H1 (cell line): Measurements from ENCODE around the gene FBXW2. TPM values are rescaled to one million over a fixed set of nuclear protein-coding genes. Genes with fewer than 3 reads are reported as not detected.
A peak's percentile ranks its signal among the peaks of the same experiment; 100 is the strongest.

Experiments used
- CTCF ChIA-PET: fragments of 300-600 bp; sonication (Branson Sonifier 250); formaldehyde crosslinking; loops from one replicate; lab custom pipeline; 2021; ENCODE audit not compliant: partially characterized antibody; lab: Charles Lee
- POLR2A ChIA-PET: fragments of 300-600 bp; sonication (Branson Sonifier 250); formaldehyde crosslinking; loops from one replicate; lab custom pipeline; 2021; ENCODE audit warnings: inconsistent platforms; ENCODE audit not compliant: partially characterized antibody; lab: Charles Lee
- DNase-seq, 2 experiments: peaks; one replicate each; pipeline versions ENCODE4 v3.0.0 to v3.0.0-alpha.2; 2010 to 2022; ENCODE audit warnings: low spot score in 2 of 2, low read depth in 1 of 2, mixed read lengths in 1 of 2
- FAIRE-seq: peaks from 2 replicates; lab custom pipeline; 2011; peaks lifted over from hg19 to GRCh38; lab: Jason Lieb, UNC
- H2AFZ ChIP-seq: 2 replicates; pipeline ENCODE4 v1.8.1; 2012; ENCODE audit warnings: low read length, inconsistent platforms
- H2AK5ac ChIP-seq: 2 replicates; pipeline ENCODE4 v1.6.1; 2013; ENCODE audit warnings: low read depth, low read length
- H2BK120ac ChIP-seq: replicated peaks from 2 replicates; pipeline ENCODE3; 2013; ENCODE audit warnings: low read depth, low read length, inconsistent platforms
- H2BK12ac ChIP-seq: 2 replicates; pipeline ENCODE4 v1.6.1; 2013; ENCODE audit warnings: low read depth, low read length
- H2BK15ac ChIP-seq: 2 replicates; pipeline ENCODE4 v1.6.1; 2013; ENCODE audit warnings: low read length
- H2BK20ac ChIP-seq: 2 replicates; pipeline ENCODE4 v1.6.1; 2013; ENCODE audit warnings: low read length
- H2BK5ac ChIP-seq: 2 replicates; pipeline ENCODE4 v1.6.1; 2013; ENCODE audit warnings: low read depth, low read length
- H3K14ac ChIP-seq: 2 replicates; pipeline ENCODE4 v1.6.1; 2013; ENCODE audit warnings: inconsistent platforms; ENCODE audit not compliant: insufficient read length
- H3K18ac ChIP-seq: 2 replicates; pipeline ENCODE4 v1.6.1; 2013; ENCODE audit warnings: low read length; ENCODE audit errors: extremely low read depth
- H3K23ac ChIP-seq: 2 replicates; pipeline ENCODE4 v1.6.1; 2013; ENCODE audit warnings: inconsistent platforms; ENCODE audit not compliant: insufficient read length
- H3K23me2 ChIP-seq: 2 replicates; pipeline ENCODE4 v1.6.1; 2013; ENCODE audit warnings: low read depth, low read length
- H3K27ac ChIP-seq: 2 replicates; pipeline ENCODE4 v1.6.1; 2011; ENCODE audit warnings: low read depth, low read length, inconsistent platforms
- H3K27me3 ChIP-seq, 4 experiments: replicated peaks in 1 of 4; 1 replicate in 1 of 4; 2 replicates in 3 of 4; pipeline versions ENCODE4 v1.6.1 to v1.8.1; 2011 to 2013; ENCODE audit warnings: low read length in 3 of 4, mild to moderate bottlenecking in 3 of 4, inconsistent platforms in 2 of 4, mixed read lengths in 2 of 4, moderate library complexity in 1 of 4; ENCODE audit not compliant: control insufficient read depth in 3 of 4, insufficient read depth in 3 of 4; ENCODE audit errors: extremely low read depth in 1 of 4
- H3K36me3 ChIP-seq, 4 experiments: 2 replicates each; pipeline versions ENCODE4 v1.6.1 to v1.8.1; 2011 to 2013; ENCODE audit warnings: mild to moderate bottlenecking in 4 of 4, low read length in 3 of 4, moderate library complexity in 2 of 4, control low read depth in 1 of 4, inconsistent platforms in 1 of 4; ENCODE audit not compliant: insufficient read depth in 4 of 4, control insufficient read depth in 2 of 4
- H3K4ac ChIP-seq: replicated peaks from 2 replicates; pipeline ENCODE3; 2013; ENCODE audit warnings: low read length, low read depth, mixed read lengths, inconsistent platforms; ENCODE audit not compliant: insufficient read length
- H3K4me1 ChIP-seq, 4 experiments: replicated peaks in 1 of 4; 1 replicate in 1 of 4; 2 replicates in 3 of 4; pipeline versions ENCODE4 v1.6.1 to v1.8.1; 2011 to 2013; ENCODE audit warnings: low read length in 3 of 4, inconsistent platforms in 2 of 4, mixed read lengths in 1 of 4; ENCODE audit not compliant: insufficient read depth in 4 of 4, control insufficient read depth in 3 of 4
- H3K4me2 ChIP-seq, 2 experiments: 2 replicates each; pipeline versions ENCODE4 v1.6.1 to v1.8.1; 2011 to 2013; ENCODE audit warnings: low read depth in 2 of 2, low read length in 2 of 2, control low read depth in 1 of 2, inconsistent platforms in 1 of 2, mild to moderate bottlenecking in 1 of 2; ENCODE audit not compliant: insufficient read depth in 1 of 2
- H3K4me3 ChIP-seq, 4 experiments: fragments of 200-600, 300-600 bp in 1 of 4; sonication (generic), shearing (Covaris generic), sonication (Bioruptor Twin) in 1 of 4; 2 replicates each; pipeline versions ENCODE4 v1.5.1 to v1.8.1; 2011 to 2016; ENCODE audit warnings: low read length in 4 of 4, low read depth in 3 of 4, control low read depth in 2 of 4, inconsistent platforms in 2 of 4, mild to moderate bottlenecking in 2 of 4, mixed read lengths in 1 of 4, moderate library complexity in 1 of 4; ENCODE audit not compliant: insufficient read depth in 2 of 4; ENCODE audit errors: extremely low read depth in 1 of 4
- H3K56ac ChIP-seq: replicated peaks from 2 replicates; pipeline ENCODE3; 2013; ENCODE audit warnings: low read depth, mild to moderate bottlenecking, mixed read lengths, low read length, inconsistent platforms; ENCODE audit not compliant: insufficient read length
- H3K79me1 ChIP-seq: 2 replicates; pipeline ENCODE4 v1.6.1; 2013; ENCODE audit warnings: low read depth, low read length, control low read depth
- H3K79me2 ChIP-seq, 2 experiments: 2 replicates each; pipeline versions ENCODE4 v1.6.1 to v1.8.1; 2012 to 2013; ENCODE audit warnings: low read length in 2 of 2, mild to moderate bottlenecking in 2 of 2, inconsistent platforms in 1 of 2; ENCODE audit not compliant: insufficient read depth in 2 of 2, control insufficient read depth in 1 of 2
- H3K9ac ChIP-seq, 4 experiments: replicated peaks in 1 of 4; 1 replicate in 1 of 4; 2 replicates in 3 of 4; pipeline versions ENCODE4 v1.6.1 to v1.8.1; 2011 to 2013; ENCODE audit warnings: low read depth in 3 of 4, low read length in 3 of 4, control low read depth in 2 of 4, mild to moderate bottlenecking in 2 of 4, moderate library complexity in 2 of 4, inconsistent platforms in 1 of 4; ENCODE audit errors: extremely low read depth in 1 of 4
- H3K9me3 ChIP-seq, 2 experiments: 2 replicates each; pipeline versions ENCODE4 v1.6.1 to v1.8.1; 2012 to 2013; ENCODE audit warnings: mild to moderate bottlenecking in 2 of 2, moderate library complexity in 2 of 2, control low read depth in 1 of 2, inconsistent platforms in 1 of 2, low read depth in 1 of 2, low read length in 1 of 2, mixed read lengths in 1 of 2; ENCODE audit not compliant: insufficient read depth in 2 of 2
- H4K20me1 ChIP-seq, 2 experiments: replicated peaks in 1 of 2; 2 replicates each; pipeline versions ENCODE3 to v1.8.1; 2011 to 2013; ENCODE audit warnings: inconsistent platforms in 2 of 2, low read length in 2 of 2, mild to moderate bottlenecking in 1 of 2; ENCODE audit not compliant: insufficient read depth in 2 of 2, control insufficient read depth in 1 of 2
- H4K5ac ChIP-seq: 2 replicates; pipeline ENCODE4 v1.6.1; 2013; ENCODE audit warnings: low read length, low read depth, mixed read lengths, inconsistent platforms; ENCODE audit not compliant: insufficient read length
- H4K8ac ChIP-seq: 2 replicates; pipeline ENCODE4 v1.8.0; 2013; ENCODE audit warnings: mild to moderate bottlenecking, moderate library complexity, low read length, inconsistent platforms; ENCODE audit not compliant: insufficient read depth; ENCODE audit errors: extremely low read depth
- H4K91ac ChIP-seq: replicated peaks from 2 replicates; pipeline ENCODE3; 2013; ENCODE audit warnings: low read length, mixed read lengths, inconsistent platforms; ENCODE audit not compliant: insufficient read length
- RFX5 ChIP-seq: IDR thresholded peaks from 2 replicates; pipeline ENCODE4 v1.6.1; 2011; ENCODE audit warnings: low read depth, low read length, improper control_type of control experiment, borderline replicate concordance
- SIN3A ChIP-seq, 2 experiments: IDR thresholded peaks in 1 of 2; conservative IDR thresholded peaks in 1 of 2; 2 replicates each; pipeline ENCODE4 v1.6.1; 2011 to 2012; ENCODE audit warnings: low read length in 2 of 2, improper control_type of control experiment in 1 of 2, low read depth in 1 of 2, mild to moderate bottlenecking in 1 of 2
- SP4 ChIP-seq: IDR thresholded peaks from 2 replicates; pipeline ENCODE4 v1.6.1; 2012; ENCODE audit warnings: low read length, inconsistent platforms
- TCF12 ChIP-seq: IDR thresholded peaks from 2 replicates; pipeline ENCODE4 v1.6.1; 2011; ENCODE audit warnings: low read depth, mild to moderate bottlenecking, low read length
- WGBS, 2 experiments: shearing (Covaris generic) in 1 of 2; methylation state at CpG; one replicate each; pipeline versions ENCODE4 v1.1.6 to v1.1.7; 2013 to 2015; ENCODE audit warnings: low lambda C conversion rate in 2 of 2, mixed read lengths in 2 of 2, inconsistent platforms in 1 of 2, low coverage in 1 of 2, missing lambda C conversion rate in 1 of 2; ENCODE audit not compliant: insufficient replicate concordance in 2 of 2, insufficient coverage in 1 of 2, insufficient read length in 1 of 2; ENCODE audit errors: extremely low coverage in 1 of 2, missing lambda C conversion rate in 1 of 2; 5-methylcytosine and 5-hydroxymethylcytosine counted together
- polyA plus RNA-seq, 7 experiments: library from polyadenylated mRNA; depleted of rRNA in 3 of 7; stranded (reverse) in 5 of 7; unstranded in 2 of 7; fragments of >200 nt in 5 of 7; fragments of 200-250 nt in 2 of 7; gene quantifications; 1 replicate in 5 of 7; 2 replicates in 1 of 7; 4 replicates in 1 of 7; pipeline versions ENCODE4 v1.2.1 to v1.2.3, GENCODE V29; 2011 to 2013; ENCODE audit warnings: missing spikeins in 2 of 7, mixed read lengths in 2 of 7
- total RNA-seq: library from RNA; stranded (reverse); fragmentation: NEBNext Ultra II Directional; extraction: Animal tissue kit (Norgen Biotek cat#: 25700); gene quantifications from 2 replicates; pipeline ENCODE4 v1.2.1, GENCODE V29; 2021
- TF ChIP-seq, protein P1 (sequence below): IDR thresholded peaks from 2 replicates; pipeline ENCODE4 v1.6.1; 2012; ENCODE audit warnings: inconsistent platforms

Gene FBXW2
- total and polyA plus RNA-seq, 2 of the 8 experiments (the other 6 are each of a cell fraction or from before 2014, with no cell fraction given) = 19.2 to 65.3 TPM

DNA sequence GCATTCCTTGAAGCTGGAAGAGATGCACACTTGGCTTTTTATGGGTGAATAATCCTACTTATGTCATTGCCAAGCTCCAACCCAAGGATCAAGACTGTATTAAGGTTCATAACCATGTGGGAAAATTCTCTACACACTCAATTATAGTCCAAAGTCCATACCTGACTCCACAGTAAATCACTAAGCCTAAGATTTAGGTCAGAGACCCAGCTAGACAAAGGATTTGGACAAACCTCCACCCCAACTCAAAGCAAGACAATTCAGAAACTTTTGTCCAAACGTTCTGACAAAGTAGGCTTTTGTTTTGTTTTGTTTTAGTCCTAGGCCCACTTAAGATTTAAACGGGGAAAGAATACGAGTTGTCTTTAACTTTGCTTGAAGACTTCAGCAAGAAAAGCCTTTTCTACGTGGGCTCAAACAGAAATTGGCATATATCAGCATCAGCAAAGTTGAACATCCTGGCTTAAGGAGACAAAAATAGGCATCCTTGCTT is 80.6 kb downstream of the FBXW2 start:
- Histone ChIP-seq H3K56ac (no peak overlapping the region), H2AFZ (no peak overlapping the region), H3K18ac (no peak overlapping the region), H3K27ac (no peak overlapping the region), H2BK15ac (no peak overlapping the region), H3K14ac (no peak overlapping the region), H3K4ac (no peak overlapping the region), H3K4me2 (peak overlapping the region in 1 of 2 experiments; percentile 81; a peak in 2 of 4 replicates), H2BK5ac (no peak overlapping the region), H4K8ac (no peak overlapping the region), H2BK12ac (no peak overlapping the region), H3K4me3 (no peak overlapping the region; a peak in 1 of 8 replicates), H2BK120ac (no peak overlapping the region), H4K5ac (no peak overlapping the region), H3K23ac (no peak overlapping the region), H4K91ac (no peak overlapping the region), H3K27me3 (peaks cover 4 to 17% (median 15%) of the 10 kb centered on the region in 4 experiments; a peak in 6 of 7 replicates), H3K36me3 (no peaks in the 10 kb centered on the region), H4K20me1 (peaks cover 0 to 2% of the 10 kb centered on the region in 2 experiments), H3K4me1 (peaks cover 0 to 9% (median 8%) of the 10 kb centered on the region in 4 experiments; a peak in 4 of 7 replicates), H3K79me2 (no peaks in the 10 kb centered on the region), H2BK20ac (no peak overlapping the region), H3K23me2 (peaks cover 13% of the 10 kb centered on the region; the same call in 1 of the 2 replicates), H3K79me1 (no peaks in the 10 kb centered on the region), H3K9ac (no peak overlapping the region), H2AK5ac (no peak overlapping the region), H3K9me3 (no peaks in the 10 kb centered on the region)
- WGBS, 2 experiments = 76% methylated on average over 4 of the region's 4 CpGs; no CpG with 5 or more reads in 1 of the 2 experiments
- ChIA-PET POLR2A (no interaction called here), CTCF (interaction anchor here (0.7 to 1.4 kb wide), 4 partner anchors 11 to 20 kb away, joined by 3 to 4 read pairs (median 4); no protein-coding TSS in a partner anchor)
- FAIRE-seq (no peak), DNase-seq (no peak)
- TF ChIP-seq TCF12 (no peak), SP4 (no peak), SIN3A (conservative IDR thresholded peaks at IDR 0.05 in 1 of 2, IDR thresholded peaks at IDR 0.05 in 1 of 2; ENCODE audit: low read depth in 1 of 2, low read length in 2 of 2) (no peak), RFX5 (no peak)
- TF ChIP-seq, protein P1, sequence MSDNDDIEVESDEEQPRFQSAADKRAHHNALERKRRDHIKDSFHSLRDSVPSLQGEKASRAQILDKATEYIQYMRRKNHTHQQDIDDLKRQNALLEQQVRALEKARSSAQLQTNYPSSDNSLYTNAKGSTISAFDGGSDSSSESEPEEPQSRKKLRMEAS = no peak
